ENCODE data around the gene BNC1.
"Not testable (repeated sequence)": the region's sequence is repeated elsewhere in the genome, so short reads cannot be mapped to it uniquely, and the experiment has no call there.

The BNC1 gene

DNA sequence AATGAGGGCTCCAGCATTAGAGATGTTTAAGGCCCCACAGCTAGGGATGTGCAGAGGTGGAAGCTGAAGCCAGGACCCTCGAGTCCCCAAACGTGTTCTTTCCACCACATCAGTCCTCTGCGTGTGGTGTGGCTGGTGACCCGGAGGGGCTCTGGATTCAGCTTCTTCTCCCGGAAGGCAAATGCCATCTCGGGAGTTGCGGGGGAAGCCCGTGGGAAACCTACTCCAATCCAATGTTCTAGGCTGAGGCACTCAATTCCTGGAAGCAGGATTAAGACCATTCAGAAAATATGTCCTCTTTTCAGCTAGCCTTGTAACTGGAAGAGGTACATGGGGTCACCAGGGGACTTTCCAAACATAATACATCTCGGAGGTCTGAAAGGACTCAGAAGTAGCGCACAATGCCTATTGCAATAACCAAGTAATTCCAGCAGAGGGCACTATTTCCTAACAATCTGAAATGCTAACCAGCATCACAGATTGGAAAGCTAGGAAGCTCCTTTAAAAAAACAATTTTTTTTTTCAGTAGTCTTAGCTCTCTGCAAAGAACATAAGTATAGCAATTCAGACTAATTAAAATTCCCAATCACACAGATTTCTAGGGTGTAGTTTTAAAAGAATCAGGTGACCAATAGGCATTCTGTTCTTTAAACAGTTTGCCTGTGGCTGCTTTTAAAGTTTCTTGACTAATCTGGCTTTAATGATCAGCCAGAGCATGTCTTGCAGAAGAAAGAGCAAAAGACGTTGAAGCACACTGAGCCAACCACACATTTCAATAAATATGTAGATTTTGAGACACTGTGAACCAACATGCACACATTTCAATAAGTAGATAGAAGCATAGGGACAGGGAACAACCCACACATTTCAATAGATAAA lies 36.1 kb downstream of the BNC1 start:
- DNase-seq (ENCODE audit: low read depth): peak; percentile 18
- TF ChIP-seq, protein P1, sequence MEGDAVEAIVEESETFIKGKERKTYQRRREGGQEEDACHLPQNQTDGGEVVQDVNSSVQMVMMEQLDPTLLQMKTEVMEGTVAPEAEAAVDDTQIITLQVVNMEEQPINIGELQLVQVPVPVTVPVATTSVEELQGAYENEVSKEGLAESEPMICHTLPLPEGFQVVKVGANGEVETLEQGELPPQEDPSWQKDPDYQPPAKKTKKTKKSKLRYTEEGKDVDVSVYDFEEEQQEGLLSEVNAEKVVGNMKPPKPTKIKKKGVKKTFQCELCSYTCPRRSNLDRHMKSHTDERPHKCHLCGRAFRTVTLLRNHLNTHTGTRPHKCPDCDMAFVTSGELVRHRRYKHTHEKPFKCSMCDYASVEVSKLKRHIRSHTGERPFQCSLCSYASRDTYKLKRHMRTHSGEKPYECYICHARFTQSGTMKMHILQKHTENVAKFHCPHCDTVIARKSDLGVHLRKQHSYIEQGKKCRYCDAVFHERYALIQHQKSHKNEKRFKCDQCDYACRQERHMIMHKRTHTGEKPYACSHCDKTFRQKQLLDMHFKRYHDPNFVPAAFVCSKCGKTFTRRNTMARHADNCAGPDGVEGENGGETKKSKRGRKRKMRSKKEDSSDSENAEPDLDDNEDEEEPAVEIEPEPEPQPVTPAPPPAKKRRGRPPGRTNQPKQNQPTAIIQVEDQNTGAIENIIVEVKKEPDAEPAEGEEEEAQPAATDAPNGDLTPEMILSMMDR (conservative IDR thresholded peaks at IDR 0.05; ENCODE audit: low read depth, low read length): peak; percentile 76
- peak overlapping the region; percentile 5 for H3K4me3 ChIP-seq (ENCODE audit: low read length)

DNA sequence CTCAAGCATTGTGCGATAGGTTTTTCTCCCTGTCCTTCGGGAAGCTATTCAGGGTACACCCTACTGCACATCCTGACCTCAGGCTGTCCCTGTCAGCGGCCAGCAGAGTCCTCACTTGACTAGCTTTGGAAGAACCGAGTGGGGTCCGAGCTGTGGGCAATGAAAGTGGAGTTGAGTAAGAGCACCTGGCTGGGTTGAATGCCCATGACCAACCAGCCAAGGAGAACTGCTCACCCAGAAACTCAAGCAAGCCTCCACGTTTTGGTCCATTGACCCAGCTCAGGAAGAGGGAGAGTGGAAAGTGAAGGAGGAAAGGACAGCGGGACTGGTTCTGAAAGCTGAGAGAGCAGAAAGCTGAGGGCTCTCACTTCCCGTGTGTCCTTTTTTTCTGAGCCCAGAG lies 40.8 kb downstream of the BNC1 start:
- TF ChIP-seq, protein P1 (conservative IDR thresholded peaks at IDR 0.05; ENCODE audit: low read depth, low read length): no peak
- no peak for DNase-seq (ENCODE audit: low read depth)
- H3K4me3 ChIP-seq (ENCODE audit: low read length): no peak overlapping the region

DNA sequence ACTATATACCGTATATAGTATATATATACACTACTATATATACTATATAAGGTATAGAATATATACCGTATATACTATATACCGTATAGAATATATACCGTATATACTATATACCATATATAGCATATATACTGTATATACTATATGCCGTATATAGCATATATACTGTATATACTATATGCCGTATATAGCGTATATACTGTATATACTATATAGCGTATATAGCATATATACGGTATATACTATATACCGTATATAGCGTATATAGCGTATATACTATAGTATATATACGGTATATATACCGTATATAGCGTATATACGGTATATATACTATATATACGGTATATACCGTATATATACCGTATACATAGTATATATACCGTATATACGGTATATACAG lies 54.2 kb downstream of the BNC1 start:
- TF ChIP-seq, protein P1 (conservative IDR thresholded peaks at IDR 0.05; ENCODE audit: low read depth, low read length): no peak
- DNase-seq (ENCODE audit: low read depth): no peak
- no peak overlapping the region for H3K4me3 ChIP-seq (ENCODE audit: low read length)

DNA sequence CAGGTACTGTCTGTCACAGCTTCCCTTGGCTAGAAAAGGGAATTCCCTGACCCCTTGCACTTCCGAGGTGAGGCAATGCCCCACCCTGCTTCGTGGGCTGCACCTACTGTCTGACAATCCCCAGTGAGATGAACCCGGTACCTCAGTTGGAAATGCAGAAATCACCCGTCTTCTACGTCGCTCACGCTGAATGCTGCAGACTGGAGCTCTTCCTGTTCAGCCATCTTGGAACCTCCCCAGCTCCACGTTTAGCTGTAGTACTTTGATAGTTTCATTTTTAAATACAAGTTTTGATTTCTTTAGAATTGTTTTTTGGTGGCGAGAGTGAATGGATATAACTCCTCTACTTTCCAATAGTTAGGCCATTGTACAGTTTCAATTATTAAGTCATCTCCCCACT lies 59.0 kb downstream of the BNC1 start:
- no peak overlapping the region for H3K4me3 ChIP-seq (ENCODE audit: low read length)
- TF ChIP-seq, protein P1 (conservative IDR thresholded peaks at IDR 0.05; ENCODE audit: low read depth, low read length): no peak
- DNase-seq (ENCODE audit: low read depth): no peak

DNA sequence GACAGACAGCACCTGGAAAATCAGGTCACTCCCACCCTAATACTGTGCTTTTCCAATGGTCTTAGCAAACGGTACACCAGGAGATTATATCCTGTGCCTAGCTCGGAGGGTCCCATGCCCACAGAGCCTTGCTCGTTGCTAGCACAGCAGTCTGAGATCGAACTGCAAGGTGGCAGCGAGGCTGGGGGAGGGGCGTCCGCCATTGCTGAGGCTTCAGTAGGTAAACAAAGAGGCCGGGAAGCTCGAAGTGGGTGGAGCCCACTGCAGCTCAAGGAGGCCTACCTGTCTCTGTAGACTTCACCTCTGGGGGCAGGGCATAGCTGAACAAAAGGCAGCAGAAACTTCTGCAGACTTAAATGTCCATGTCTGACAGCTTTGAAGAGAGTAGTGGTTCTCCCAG lies 62.7 kb downstream of the BNC1 start:
- DNase-seq (ENCODE audit: low read depth): not testable (repeated sequence)

DNA sequence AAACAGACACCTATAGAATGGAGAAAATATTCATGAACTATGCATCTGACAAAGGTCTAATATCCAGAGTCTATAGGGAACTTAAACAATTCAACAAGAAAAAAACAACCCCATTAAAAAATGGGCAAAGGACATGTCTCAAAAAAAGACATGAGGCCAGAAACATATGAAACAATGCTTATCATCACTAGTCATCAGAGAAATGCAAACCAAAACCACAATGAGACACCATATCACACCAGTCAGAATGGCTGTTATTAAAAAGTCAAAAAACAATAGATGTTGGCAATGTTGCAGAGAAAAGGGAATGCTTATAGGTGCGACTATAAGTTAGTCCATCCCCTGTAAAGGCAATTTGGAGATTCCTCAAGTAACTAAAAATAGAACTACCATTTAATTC lies 65.4 kb downstream of the BNC1 start:
- DNase-seq (ENCODE audit: low read depth): no peak
- no peak overlapping the region for H3K4me3 ChIP-seq (ENCODE audit: low read length)
- TF ChIP-seq, protein P1 (conservative IDR thresholded peaks at IDR 0.05; ENCODE audit: low read depth, low read length): no peak

More for the DNA sequence above, 62.7 kb downstream of the BNC1 start:
- not testable (repeated sequence) for H3K4me3 ChIP-seq (ENCODE audit: low read length)

DNA sequence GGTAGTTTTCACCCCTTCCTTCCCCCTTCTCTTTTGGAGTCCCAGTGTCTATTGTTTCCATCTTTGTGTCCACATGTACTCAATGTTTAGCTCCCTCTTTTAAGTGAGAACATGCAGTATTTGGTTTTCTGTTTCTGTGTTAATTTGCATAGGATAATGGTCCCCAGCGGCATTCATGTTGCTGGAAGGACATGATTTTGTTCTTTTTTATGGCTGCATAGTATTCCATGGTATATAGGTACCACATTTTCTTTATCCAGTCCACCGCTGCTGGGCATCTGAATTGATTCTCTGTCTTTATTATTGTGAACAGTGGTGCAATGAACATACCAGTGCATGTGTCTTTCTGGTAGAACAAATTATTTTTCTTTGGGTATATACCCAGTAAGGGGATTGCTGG lies 69.2 kb downstream of the BNC1 start:
- no peak for DNase-seq (ENCODE audit: low read depth)
- TF ChIP-seq, protein P1 (conservative IDR thresholded peaks at IDR 0.05; ENCODE audit: low read depth, low read length): no peak
- no peak overlapping the region for H3K4me3 ChIP-seq (ENCODE audit: low read length)
